ENCODE data around the gene MRTFA.

Gene MRTFA

DNA sequence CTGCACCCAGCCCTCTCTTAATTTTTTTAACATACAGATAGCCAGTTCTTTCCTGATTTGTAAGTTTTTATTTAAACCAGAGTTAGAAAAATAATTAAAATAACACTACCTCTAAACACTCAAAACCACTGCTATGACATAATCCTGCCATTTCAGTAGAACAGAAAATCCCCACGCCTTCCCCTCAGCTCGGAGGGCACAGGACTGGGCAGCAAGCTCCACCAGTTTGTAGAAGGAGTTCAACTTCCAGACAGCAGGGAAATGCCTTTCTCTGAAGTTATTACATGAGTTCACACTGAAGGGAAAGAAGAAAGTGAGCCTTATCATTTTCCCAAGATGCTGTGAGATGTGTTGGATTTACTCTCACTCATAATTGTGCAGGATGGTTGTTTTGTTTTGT lies 114.4 kb downstream of the MRTFA start:
- no peak overlapping the region for H3K4me3 ChIP-seq (ENCODE audit: control insufficient read depth, low read depth, low read length)
- TF ChIP-seq, protein P1, sequence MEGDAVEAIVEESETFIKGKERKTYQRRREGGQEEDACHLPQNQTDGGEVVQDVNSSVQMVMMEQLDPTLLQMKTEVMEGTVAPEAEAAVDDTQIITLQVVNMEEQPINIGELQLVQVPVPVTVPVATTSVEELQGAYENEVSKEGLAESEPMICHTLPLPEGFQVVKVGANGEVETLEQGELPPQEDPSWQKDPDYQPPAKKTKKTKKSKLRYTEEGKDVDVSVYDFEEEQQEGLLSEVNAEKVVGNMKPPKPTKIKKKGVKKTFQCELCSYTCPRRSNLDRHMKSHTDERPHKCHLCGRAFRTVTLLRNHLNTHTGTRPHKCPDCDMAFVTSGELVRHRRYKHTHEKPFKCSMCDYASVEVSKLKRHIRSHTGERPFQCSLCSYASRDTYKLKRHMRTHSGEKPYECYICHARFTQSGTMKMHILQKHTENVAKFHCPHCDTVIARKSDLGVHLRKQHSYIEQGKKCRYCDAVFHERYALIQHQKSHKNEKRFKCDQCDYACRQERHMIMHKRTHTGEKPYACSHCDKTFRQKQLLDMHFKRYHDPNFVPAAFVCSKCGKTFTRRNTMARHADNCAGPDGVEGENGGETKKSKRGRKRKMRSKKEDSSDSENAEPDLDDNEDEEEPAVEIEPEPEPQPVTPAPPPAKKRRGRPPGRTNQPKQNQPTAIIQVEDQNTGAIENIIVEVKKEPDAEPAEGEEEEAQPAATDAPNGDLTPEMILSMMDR (IDR thresholded peaks at IDR 0.05; ENCODE audit: control insufficient read depth, insufficient read depth, low read depth, low read length, missing control alignments): no peak
- DNase-seq (ENCODE audit: low read depth): no peak

- H3K4me3 ChIP-seq (ENCODE audit: control insufficient read depth, low read depth, low read length): no peak overlapping the region
- no peak for DNase-seq (ENCODE audit: low read depth)
- TF ChIP-seq, protein P1 (IDR thresholded peaks at IDR 0.05; ENCODE audit: control insufficient read depth, insufficient read depth, low read depth, low read length, missing control alignments): no peak
Measured at GRCh38 chr22:40521046-40521445, 115.5 kb downstream of the MRTFA start.

- no peak for DNase-seq (ENCODE audit: low read depth)
- H3K4me3 ChIP-seq (ENCODE audit: control insufficient read depth, low read depth, low read length): no peak overlapping the region
- TF ChIP-seq, protein P1 (IDR thresholded peaks at IDR 0.05; ENCODE audit: control insufficient read depth, insufficient read depth, low read depth, low read length, missing control alignments): no peak
Measured at GRCh38 chr22:40520562-40520961, 116.0 kb downstream of the MRTFA start.

DNA sequence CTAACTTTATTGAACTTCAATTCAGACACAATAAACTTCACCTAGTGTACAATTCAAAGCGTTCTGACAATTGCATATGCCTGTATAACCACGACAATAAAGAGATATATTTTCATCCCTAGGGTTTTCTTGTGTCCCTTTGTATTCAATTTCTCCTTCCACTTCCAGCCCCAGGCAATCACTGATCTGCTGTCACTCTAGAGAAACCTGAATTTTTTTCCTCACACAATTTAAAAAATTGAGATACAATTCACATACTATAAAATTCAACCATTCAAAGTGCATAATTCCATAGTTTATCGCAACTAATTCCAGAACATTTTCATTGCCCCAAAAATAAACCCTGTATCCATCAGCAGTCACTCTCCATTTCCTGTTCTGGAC lies 116.6 kb downstream of the MRTFA start:
- no peak for DNase-seq (ENCODE audit: low read depth)
- no peak overlapping the region for H3K4me3 ChIP-seq (ENCODE audit: control insufficient read depth, low read depth, low read length)
- TF ChIP-seq, protein P1 (IDR thresholded peaks at IDR 0.05; ENCODE audit: control insufficient read depth, insufficient read depth, low read depth, low read length, missing control alignments): no peak

- TF ChIP-seq, protein P1 (IDR thresholded peaks at IDR 0.05; ENCODE audit: control insufficient read depth, insufficient read depth, low read depth, low read length, missing control alignments): no peak
Measured at GRCh38 chr22:40519284-40519947, 117.1 kb downstream of the MRTFA start.

GRCh38 chr22:40518840-40519239 lies 117.7 kb downstream of the MRTFA start:
- TF ChIP-seq, protein P1 (IDR thresholded peaks at IDR 0.05; ENCODE audit: control insufficient read depth, insufficient read depth, low read depth, low read length, missing control alignments): no peak
- DNase-seq (ENCODE audit: low read depth): no peak
- H3K4me3 ChIP-seq (ENCODE audit: control insufficient read depth, low read depth, low read length): no peak overlapping the region

More at GRCh38 chr22:40519284-40519947, 117.1 kb downstream of the MRTFA start:
- no peak for DNase-seq (ENCODE audit: low read depth)
- no peak overlapping the region for H3K4me3 ChIP-seq (ENCODE audit: control insufficient read depth, low read depth, low read length)
